Ureter (tissue), 1 donor: ENCODE results near the gene OGDHL. TPM values are rescaled to one million over a fixed set of nuclear protein-coding genes. Genes with fewer than 3 reads are reported as not detected.
"Not testable (repeated sequence)": the region's sequence is repeated elsewhere in the genome, so short reads cannot be mapped to it uniquely, and the experiment has no call there.

Experiments
- DNase-seq: peaks from one replicate; pipeline ENCODE4 v3.0.0-alpha.2; 2020; ENCODE audit warnings: low spot score
- total RNA-seq: library from RNA; stranded (reverse); gene quantifications from one replicate; pipeline ENCODE4 v1.2.4, GENCODE V29; 2023
- donor health status: DM: yes; HTN: yes; CAD: no.

Gene OGDHL
- total RNA-seq = 6.0 TPM

DNA sequence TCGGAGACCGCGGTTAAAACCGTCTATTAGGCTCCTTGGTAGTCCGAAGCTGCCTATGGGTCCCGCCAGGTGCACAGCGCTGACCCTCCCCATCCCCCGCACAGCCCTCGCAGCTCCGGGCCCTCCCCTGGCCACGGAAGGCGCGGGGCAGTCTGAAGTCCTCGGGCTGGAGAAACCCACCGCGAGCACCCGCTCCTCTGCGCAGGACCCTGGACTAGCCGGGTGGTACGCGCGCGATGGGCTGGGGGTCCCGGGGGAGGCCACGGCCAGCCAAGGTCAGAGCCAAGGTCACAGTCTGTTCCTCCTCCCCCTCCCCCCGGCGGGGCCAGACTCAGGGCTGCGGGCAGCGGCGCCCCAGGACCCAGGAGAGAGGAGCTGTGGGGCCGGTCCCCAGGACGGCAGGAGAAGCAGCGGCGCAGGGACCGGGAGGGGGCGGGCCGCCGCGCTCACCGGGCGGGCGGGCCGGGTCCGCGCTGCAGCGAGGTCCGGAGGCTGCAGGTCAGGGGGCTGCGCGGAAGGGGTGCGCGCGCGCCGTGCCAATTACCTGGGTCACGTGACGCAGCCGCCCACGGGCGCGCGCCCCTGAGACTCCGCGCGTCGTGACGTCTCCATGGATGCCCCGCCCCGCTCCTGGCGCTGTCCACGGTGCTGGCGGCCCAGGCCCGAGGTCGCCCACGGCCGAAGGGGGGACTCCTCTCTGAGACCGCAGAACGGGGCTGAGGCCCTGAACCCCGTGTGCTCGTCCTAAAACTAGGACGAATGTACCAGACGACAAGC, at the start of gene OGDHL:
Gene OGDHL (minus strand): TSS at position 535 of the 777 bp plus-strand sequence. CDS start 3,731 bp downstream, outside the sequence.
- DNase-seq = peak; percentile 57

DNA sequence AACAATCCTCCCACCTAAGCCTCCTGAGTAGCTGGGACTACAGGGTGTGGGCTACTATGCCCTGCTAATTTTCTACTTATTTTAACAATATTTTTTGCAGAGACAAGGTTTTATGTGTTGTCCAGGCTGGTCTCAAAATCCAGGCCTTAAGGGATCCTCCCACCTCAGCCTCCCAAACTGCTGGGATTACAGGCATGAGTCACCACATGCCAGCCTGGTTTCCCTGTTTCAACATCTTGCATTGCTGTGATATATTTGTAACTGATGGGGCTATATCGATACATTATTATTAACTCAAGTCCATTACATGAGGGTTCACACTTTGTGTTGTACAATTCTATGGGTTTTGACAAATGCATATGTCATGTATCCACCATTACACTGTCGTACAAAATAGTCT, 41.9 kb upstream of the OGDHL start:
- no peak for DNase-seq

DNA sequence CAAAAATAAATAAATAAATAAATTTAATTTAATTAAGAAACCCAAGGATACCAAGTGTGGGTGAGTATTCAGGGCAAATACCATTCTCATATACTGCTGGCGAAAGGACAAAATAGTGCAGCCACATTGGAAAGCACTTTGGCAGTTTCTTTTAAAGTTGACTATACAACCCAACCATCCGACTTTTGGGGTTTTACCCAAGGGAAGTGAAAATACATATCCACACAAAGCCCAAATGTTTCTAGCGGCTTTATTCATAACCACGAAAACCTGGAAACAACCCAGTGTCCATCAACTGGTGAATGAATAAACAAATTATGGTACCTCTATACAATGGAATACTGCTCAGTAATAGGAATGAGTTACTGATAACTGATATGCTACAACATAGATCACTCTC, 36.2 kb upstream of the OGDHL start:
- no peak for DNase-seq

DNA sequence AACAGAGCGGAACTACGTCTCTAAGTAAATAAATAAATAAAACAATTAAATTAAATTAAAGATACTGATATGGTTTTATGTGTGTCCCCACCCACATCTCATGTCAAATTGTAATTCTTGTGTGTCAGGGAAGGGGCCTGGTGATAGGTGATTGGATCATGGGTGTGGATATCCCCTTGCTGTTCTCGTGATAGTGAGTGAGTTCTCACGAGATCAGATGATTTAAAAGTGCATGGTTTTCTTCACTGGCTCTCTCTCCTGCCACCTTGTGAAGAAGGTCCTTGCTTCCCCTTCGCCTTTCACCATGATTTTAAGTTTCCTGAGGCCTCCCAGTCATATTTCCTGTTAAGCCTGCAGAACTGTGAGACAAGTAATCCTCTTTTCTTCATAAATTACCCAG, 29.0 kb upstream of the OGDHL start:
- DNase-seq = no peak

DNA sequence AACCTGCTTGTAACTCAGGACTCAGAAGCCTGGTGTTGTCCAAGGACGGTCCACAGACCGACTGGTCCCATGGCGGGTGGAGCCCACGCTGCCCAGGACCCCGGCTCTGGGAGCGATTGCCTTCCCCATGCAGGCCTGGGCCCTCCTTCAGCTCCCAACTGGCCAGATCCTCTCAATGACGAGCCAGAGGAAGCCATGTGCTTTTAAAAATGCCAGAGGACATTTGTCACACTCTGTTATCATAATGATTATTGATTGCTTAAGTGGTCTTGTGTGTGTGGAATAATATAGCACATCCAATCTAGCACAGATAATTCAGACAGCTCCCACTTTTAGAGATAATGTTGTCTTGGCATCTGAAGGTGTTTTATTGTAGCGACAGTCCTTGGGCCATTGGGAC, 22.6 kb upstream of the OGDHL start:
- DNase-seq = no peak

DNA sequence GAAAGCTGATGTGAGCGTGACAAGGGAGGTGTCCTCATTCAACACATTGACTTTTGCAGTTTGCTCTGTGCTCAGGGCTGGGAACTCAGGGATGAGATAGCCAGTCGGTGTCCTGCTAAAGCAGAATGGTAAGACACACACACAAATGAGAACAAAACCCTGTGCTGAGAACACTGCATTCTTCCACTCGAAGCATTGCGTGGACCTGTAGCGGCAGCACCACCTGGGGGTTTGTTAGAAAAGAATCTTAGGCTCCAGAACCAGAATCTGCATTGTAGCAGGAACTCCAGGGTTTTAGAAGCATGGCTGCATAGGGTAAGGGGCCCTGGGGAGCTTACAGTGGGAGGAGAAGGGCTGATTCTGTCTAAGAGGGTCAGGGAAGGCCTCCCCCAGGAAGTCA, 21.5 kb upstream of the OGDHL start:
- DNase-seq = no peak

DNA sequence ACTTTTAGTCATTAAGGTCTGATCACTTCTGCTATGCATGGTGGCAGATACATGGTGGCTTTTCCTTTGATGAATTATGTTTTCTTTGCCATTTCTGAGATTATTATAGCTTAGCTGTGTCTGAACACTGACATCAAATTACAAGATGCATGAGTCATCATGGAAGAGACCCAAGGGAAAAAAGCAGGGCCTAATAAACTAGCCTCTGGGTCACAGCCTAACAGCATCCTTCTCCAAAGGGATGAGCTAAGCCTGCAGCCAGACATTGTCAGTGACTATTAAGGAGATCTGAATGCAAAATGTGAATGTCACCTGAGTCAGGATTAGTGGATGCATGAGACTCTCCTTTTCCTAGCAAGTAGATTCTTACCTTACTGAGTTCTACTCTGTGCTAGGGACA, 19.1 kb upstream of the OGDHL start:
- DNase-seq = no peak

DNA sequence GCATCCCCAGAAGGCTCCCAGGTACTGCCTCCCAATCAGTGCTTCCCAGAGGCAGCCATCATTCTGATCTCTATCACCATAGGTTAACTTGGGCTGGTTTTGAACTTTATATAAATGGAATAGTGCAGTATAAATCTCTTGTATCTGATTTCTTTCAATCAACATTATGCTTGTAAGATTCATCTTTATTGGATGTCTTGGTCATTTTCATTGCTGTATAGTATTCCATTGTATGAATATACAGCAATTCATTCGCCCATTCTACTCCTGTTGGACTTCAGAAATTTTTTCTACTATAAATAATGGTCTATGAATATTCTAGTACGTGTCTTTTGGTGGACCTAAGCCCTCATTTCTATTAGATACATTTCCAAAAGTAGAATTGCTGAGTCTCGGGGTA, 16.1 kb upstream of the OGDHL start:
- DNase-seq = no peak

DNA sequence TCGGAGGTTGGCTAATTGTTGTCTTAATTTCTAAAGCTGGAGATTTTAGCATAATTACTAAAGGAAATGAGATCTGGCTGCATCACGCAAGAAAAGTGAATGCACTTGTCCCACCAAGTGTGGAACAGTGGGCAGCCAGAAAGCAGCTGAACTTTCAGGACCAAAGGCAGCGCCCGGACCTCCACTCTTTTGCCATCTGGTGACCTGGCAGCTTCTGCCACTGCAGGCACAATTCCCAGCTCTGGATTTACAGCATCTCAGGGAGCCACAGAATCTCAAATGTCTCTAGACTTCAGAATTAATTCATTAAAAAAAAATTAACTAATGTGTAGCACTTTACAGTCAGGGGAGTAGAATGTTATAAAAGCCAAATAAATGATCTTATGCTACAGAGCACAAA, 14.7 kb upstream of the OGDHL start:
- DNase-seq = no peak

DNA sequence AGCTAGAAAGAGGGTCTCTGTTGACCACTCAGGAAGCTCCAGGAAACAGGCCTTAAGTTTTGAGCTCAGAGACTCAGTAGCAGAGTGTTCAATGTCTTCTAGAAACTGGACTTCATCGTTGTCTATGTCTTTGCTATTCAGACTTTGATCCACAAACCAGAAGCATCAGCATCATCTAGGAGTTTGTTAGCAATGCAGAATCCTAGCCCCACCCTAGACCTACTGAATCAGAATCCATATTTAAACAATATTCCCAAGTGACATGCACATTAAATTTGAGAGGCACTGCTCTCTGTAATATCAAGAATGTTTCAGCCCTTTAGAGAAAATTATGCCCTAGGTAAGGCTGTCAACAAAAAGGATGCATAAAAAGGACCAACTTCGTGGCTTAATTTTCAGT, 12.9 kb upstream of the OGDHL start:
- DNase-seq = no peak

DNA sequence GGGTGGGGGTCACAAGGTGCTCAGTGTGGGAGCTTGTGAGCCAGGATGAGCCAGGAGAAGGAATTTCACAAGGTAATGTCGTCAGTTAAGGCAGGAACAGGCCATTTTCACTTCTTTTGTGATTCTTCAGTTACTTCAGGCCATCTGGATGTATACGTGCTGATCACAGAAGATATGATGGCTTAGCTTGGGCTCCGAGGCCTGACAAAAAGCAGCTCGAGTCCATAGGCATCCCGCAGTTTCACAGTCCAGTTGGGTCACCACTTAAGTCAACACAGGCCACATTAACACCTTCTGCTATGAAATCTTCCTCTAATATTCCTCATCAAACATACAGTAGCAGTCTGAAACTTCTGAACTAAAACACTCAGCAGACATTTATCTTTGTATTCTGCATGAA, 10.8 kb upstream of the OGDHL start:
- not testable (repeated sequence) for DNase-seq

DNA sequence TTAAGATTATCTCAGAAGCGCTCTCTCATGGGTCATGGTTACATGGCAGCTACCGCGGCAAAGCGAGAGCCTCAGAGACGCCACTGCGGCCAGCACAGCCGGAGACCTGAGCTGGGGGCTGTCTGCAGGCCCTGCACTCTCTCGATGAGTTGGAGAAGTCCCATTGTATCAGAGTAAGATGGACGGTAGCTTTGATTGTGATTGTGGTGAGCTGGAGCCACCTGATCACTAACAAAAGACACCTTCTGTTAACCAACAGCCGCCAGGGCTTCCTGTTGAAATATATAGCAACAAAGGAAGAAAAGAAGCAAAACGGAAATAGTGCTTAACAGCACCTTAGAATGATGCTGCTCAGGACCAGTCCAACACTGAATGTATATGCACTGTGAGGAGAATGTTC, 8.9 kb upstream of the OGDHL start:
- DNase-seq = not testable (repeated sequence)

DNA sequence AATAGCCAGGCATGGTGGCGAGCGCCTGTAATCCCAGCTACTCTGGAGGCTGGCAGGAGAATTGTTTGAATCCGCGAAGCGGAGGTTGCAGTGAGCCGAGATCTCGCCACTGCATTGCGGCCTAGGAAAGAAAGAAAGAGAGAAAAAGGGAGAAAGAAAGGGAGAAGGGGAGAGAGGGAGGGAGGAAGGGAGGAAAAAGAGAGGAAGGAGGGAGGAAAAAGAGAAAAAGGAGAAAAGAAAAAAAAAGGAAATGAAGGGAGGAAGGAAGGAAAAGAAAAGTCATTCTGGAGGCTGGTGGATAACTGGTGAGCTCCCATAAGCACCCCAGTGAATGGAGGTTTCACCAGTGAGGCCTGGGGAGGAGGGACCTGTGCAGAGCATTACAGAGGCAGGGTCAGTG, 7.6 kb upstream of the OGDHL start:
- no peak for DNase-seq

DNA sequence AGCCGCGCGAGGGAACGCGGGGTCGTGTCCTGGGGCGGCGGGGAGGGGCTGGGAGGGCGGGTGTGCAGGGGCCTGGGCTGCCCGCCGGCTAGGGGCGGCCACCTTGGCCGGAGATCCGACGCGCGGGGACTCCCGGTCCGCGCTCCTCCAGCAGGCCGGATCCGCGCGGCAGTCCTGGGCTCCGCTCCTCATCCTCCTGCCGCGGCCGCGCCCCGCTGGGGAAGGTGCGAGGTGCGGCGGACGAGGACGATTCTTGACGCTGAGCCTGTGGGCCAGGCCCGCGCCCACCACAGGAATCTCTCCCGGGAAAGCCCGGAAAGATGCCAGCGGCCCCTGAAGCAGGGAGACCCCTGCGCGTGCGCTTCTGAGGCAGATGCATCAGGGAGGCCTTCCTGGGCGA, 6.6 kb upstream of the OGDHL start:
- no peak for DNase-seq

DNA sequence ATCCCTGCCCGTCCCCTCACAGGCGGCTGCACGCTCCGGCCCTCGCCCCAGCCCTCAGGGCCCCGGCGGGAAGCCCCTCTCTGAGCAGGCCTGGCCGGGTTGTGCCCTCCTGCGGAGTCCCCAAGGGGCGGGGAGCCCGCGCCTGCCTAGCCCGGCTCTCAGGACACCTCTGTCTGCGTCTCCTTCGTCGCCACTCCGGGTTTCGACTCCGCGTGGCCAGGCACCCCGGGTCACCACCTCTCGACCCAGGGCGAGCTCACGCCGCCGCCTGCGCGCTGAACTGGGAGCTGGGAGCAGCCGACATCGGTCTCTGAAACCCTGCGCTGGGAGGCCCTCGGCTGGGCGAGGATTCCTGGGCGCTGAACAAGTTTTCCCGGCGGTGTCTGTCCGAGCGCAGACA, 6.2 kb upstream of the OGDHL start:
- DNase-seq = no peak

DNA sequence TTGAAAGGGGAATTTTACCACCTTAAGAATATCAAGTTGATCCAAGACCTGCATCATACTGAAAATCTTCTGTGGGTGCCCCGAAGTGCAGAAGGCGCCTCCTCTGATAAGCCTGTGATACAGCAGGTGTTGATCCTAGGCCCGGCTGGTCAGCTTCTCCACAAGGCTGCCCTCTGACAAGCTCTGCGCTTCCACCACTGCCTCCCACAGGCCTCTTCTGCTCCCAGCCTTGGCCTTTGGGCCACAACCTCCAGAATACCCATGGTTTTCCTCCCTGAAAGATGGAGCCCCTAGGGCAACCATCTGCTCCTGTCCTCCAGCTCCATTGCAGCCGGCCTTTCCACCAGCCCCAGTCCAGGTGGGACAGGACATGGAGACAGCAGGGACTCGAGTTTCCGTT, 5.6 kb upstream of the OGDHL start:
- no peak for DNase-seq

DNA sequence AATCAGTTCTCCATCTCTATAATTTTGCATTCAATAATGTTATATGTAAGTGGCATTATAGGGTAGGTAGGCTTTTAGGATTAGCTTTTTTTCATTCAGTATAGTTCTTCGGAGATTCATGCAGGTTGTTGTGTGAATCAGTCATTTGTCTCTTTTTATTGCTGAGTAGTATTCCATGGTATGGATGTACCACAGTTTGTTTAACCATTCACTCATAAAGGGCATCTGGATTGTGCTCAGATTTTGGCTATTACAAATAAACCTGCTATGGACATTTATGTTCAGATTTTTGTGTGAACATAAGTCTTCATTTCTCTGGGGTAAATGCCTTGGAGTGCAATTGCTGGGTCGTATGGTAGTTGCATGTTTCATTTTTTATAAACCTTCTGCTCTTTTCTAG, 4.4 kb upstream of the OGDHL start:
- DNase-seq = no peak

DNA sequence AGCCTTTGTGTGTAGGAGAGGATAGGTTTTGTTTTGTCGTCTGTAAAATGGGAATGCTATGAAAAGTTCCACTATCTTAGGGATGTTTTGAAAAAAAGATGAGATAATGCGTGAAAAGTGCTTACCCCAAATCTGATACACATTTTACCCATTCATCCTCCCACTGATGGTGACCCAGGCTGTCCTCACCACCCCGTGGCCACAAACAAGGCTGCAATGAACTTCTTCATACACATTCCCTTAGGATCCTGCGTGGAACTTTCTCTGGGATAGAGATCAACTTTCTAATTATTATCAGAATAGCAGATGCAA, 399 bp upstream of the OGDHL start:
- no peak for DNase-seq

DNA sequence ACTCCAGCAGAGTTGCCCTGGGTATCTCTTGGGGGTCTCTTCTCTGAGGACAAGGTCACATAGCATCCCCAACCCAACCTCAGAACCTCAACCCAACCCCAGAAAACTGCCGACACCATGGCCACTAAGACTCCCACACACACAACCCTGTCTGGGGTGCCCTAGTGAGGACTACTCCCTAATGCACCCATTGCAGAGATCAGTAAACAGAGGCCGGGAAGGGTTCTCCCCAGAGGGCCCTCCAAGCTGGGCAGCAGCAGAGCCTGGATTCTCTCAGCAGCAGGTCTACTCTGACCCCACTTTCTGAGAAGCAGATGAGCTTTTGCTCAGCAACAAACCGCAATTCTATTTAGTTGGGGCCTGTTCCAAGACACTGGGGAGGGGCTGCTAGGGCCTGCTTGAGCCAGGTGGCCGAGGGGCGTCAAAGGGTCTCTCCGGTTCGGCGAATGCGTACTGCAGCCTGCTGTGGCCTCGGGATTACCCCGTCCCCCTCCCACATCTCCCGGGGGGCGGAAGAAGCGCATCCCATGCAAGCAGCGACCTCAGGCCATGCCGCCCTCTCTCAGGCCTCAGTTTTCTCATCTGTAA, 828 bp downstream of the OGDHL start:
- DNase-seq = no peak

DNA sequence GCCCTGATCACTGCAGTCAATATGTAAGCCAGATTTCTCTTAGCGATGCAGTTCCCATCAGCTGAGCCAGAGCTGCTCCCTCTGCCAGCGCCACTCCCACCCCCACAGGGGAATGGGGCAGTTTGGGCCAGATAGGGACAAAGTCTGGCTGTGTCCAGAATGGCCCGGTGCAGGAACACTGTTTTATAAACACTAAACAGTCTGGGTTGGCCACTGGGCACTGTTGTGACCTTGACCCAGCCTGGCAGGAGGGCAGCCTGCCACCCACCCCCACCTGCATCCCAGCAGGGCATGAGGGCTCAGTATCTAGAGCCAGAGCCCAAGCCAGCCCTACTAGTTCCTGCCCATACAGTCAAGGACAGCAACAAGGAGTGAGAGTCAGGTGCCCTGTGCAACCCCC, 1.3 kb downstream of the OGDHL start:
- DNase-seq = no peak

DNA sequence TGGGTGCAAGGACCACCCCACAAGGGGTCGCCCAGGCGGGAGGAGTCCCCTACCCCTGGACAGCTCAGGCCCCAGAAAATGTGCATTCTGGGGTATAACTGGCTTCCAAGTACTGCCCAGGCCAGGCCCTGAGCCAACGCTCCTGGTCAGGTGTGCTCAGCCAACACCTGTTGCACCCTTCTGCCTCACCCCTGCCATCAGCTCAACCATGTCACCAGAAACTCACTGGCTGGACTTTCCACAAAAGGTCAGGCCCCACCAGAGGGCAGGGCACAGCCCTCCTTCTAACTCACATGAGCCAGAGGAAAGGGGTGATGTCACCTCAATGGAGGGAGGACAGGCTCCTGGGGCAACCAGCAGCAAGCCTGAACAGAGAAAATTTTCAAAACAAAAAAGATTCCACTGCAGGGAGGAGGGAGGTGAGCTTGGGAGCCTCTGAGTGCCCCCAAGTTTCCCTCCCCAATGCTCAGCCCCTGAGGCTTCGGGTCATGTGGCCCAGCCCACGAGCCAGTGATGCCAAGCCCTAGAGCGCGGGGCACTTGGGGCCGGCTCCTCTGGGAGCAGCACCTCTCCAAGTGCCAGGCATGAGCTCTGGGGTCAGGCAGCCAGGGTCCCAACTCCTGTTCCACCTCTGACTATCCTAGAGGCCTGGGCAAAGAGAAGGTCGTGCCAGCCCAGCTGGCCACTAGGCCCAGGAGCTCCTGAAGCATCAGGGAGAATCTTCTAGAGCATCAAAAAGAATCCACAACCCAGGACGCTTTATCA, 2.2 kb downstream of the OGDHL start:
- no peak for DNase-seq

DNA sequence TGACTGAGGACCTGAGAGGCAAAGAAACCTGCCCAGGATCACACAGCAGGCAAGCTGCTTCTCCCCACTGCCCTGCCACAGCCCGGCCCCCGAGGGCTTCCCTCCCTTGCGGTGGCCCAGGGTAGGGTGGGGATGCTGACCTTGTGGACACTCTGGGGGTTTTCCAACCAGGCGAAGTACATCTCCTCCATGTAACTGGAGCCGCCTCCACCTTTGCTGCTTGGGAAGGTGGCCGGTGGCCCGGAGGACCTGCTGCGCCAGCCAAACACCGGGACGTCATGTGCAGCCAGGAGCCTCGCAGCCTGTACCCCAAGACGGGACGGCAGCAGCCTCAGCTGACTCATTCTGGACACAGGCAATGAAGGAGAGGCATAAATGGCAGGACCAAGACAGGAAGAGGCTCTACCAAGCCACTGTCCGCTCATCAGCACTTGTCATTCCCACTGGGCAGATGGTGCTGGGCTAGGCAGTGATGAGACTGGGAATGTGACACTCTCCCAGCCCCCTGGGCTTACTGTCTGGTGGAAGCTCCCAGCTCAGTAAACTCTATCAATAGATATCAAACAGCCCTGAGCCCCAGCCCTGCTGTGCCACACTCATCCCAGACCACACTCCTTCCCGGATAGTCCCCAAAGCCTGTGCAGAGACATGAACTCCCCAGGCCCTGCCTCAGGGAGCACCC, 3.7 kb downstream of the OGDHL start:
- no peak for DNase-seq

DNA sequence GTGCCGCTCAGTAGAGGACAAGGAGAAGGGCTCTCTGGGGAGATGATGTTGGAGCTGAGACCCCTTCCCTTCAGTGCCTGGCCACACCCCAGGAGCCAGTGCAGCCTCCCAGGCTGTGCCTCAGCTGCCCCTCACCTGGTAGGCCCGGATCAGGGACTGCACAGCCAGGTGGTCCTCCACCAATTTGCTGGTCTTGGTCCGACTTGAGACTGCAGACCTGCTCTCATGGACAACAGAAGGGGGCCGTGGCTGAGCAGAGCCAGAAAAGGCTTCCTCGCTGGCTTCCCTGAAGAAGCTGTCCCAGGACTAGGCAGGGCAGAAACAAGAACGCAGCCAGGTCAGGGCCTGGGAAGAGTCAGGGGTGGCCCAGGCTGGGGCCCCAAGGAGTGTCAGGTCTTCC, 5.5 kb downstream of the OGDHL start:
- DNase-seq = no peak
